Frontal cortex (tissue), 4 donors: ENCODE measurements around the gene ZBTB43. TPM values are rescaled to one million over a fixed set of nuclear protein-coding genes. Genes with fewer than 3 reads are reported as not detected.

Experiments used
- DNase-seq, 2 donors: peaks; one replicate each; pipeline ENCODE4 v3.0.0; 2012; ENCODE audit warnings: low spot score in 2 of 2
- FAIRE-seq: peaks from 2 replicates; lab custom pipeline; 2012; peaks lifted over from hg19 to GRCh38; lab: Jason Lieb, UNC
- total RNA-seq: library from RNA; depleted of rRNA; stranded (reverse); fragments of >200 nt; gene quantifications from one replicate; pipeline ENCODE4 v1.2.3, GENCODE V29; 2014
- donor health status: control.
- donor health status: control.
- donor health status: control.

The ZBTB43 gene
- total RNA-seq, 1 donor from 2014 or later: 19.6 TPM

- DNase-seq: no peak
- no peak for FAIRE-seq
These were observed 46.5 kb downstream of the ZBTB43 start for GRCh38 chr9:126851286-126851880.

GRCh38 chr9:126852086-126852688 lies 47.3 kb downstream of the ZBTB43 start:
- no peak for FAIRE-seq
- DNase-seq: no peak

- no peak for FAIRE-seq
- no peak for DNase-seq
These were observed 48.8 kb downstream of the ZBTB43 start for GRCh38 chr9:126853667-126854066.

GRCh38 chr9:126854734-126855133 lies 49.9 kb downstream of the ZBTB43 start:
- FAIRE-seq (no peak), DNase-seq (no peak)

GRCh38 chr9:126856326-126856877 lies 51.6 kb downstream of the ZBTB43 start:
- FAIRE-seq: no peak
- no peak for DNase-seq

- FAIRE-seq (no peak), DNase-seq (no peak)
These were observed 52.6 kb downstream of the ZBTB43 start for GRCh38 chr9:126857261-126857960.

GRCh38 chr9:126859111-126859510 lies 54.3 kb downstream of the ZBTB43 start:
- FAIRE-seq (no peak), DNase-seq (no peak)

GRCh38 chr9:126860077-126860756 lies 55.4 kb downstream of the ZBTB43 start, which contains the start of gene ZBTB34:
TSS of gene ZBTB34 (plus strand) at chr9:126860639. CDS start at chr9:126879400, 18,761 bp downstream.
- FAIRE-seq (no peak), DNase-seq (peak; percentile 79 to 83)

- DNase-seq (no peak), FAIRE-seq (no peak)
These were observed 56.1 kb downstream of the ZBTB43 start for GRCh38 chr9:126860757-126861466.

- no peak for DNase-seq
- FAIRE-seq: no peak
These were observed 56.9 kb downstream of the ZBTB43 start for GRCh38 chr9:126861707-126862103.

GRCh38 chr9:126862104-126862761 lies 57.4 kb downstream of the ZBTB43 start:
- FAIRE-seq (no peak), DNase-seq (no peak)

- FAIRE-seq: no peak
- DNase-seq: no peak
These were observed 59.9 kb downstream of the ZBTB43 start for GRCh38 chr9:126864771-126865170.

- no peak for FAIRE-seq
- DNase-seq: no peak
These were observed 64.5 kb downstream of the ZBTB43 start for GRCh38 chr9:126869368-126869767.

- DNase-seq: no peak
- FAIRE-seq: no peak
These were observed 67.7 kb downstream of the ZBTB43 start for GRCh38 chr9:126872516-126872915.

GRCh38 chr9:126874546-126875314 lies 69.9 kb downstream of the ZBTB43 start:
- DNase-seq (no peak), FAIRE-seq (no peak)

GRCh38 chr9:126875756-126876510 lies 71.1 kb downstream of the ZBTB43 start:
- no peak for FAIRE-seq
- DNase-seq: no peak

GRCh38 chr9:126876531-126876930 lies 71.7 kb downstream of the ZBTB43 start:
- DNase-seq (no peak), FAIRE-seq (no peak)

GRCh38 chr9:126877418-126877817 lies 72.6 kb downstream of the ZBTB43 start:
- FAIRE-seq (no peak), DNase-seq (no peak)
